C4-2B (cell line): ENCODE measurements around the gene HIVEP2.

Experiments used
- ZFX ChIP-seq: fragments of 450-650 bp; IDR thresholded peaks from 2 replicates; pipeline ENCODE4 v1.6.1; 2017
- TF ChIP-seq, protein P1 (sequence below): fragments of 450-650 bp; conservative IDR thresholded peaks from 2 replicates; pipeline ENCODE4 v1.5.1; 2017; ENCODE audit warnings: mild to moderate bottlenecking

DNA sequence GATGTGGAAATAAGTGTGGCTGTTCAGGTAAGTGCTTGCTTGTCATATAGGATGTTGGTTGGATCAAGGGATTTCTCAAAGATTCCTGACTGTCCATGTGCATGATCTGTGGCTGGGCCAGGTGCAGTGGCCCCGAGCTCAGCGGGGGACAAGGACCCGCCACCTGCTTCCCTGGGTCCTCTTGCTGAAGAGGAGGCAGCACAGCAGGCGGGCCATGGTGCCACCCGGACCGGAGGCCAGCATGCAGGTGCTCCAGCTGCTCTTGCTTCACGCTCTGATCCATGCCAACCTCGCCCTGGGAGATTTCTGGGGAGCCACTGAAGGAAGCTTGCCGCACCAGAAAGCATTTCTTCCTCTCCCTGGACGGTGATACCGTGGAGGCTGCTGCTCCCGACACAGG lies 173.8 kb downstream of the HIVEP2 start:
- TF ChIP-seq, protein P1, sequence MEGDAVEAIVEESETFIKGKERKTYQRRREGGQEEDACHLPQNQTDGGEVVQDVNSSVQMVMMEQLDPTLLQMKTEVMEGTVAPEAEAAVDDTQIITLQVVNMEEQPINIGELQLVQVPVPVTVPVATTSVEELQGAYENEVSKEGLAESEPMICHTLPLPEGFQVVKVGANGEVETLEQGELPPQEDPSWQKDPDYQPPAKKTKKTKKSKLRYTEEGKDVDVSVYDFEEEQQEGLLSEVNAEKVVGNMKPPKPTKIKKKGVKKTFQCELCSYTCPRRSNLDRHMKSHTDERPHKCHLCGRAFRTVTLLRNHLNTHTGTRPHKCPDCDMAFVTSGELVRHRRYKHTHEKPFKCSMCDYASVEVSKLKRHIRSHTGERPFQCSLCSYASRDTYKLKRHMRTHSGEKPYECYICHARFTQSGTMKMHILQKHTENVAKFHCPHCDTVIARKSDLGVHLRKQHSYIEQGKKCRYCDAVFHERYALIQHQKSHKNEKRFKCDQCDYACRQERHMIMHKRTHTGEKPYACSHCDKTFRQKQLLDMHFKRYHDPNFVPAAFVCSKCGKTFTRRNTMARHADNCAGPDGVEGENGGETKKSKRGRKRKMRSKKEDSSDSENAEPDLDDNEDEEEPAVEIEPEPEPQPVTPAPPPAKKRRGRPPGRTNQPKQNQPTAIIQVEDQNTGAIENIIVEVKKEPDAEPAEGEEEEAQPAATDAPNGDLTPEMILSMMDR, result no peak
- no peak for TF ChIP-seq ZFX
